22Rv1 (cell line): ENCODE results near the gene EAPP.

Experiments
- ZFX ChIP-seq: fragments of 450-650 bp; IDR thresholded peaks from 2 replicates; pipeline ENCODE4 v1.6.1; 2017; ENCODE audit warnings: antibody characterized with exemption, borderline replicate concordance
- TF ChIP-seq, protein P1 (sequence below): fragments of 450-650 bp; IDR thresholded peaks from 2 replicates; pipeline ENCODE4 v1.5.1; 2017; ENCODE audit warnings: mild to moderate bottlenecking

GRCh38 chr14:34496007-34496678 is 43.4 kb downstream of the EAPP start:
- TF ChIP-seq, protein P1, sequence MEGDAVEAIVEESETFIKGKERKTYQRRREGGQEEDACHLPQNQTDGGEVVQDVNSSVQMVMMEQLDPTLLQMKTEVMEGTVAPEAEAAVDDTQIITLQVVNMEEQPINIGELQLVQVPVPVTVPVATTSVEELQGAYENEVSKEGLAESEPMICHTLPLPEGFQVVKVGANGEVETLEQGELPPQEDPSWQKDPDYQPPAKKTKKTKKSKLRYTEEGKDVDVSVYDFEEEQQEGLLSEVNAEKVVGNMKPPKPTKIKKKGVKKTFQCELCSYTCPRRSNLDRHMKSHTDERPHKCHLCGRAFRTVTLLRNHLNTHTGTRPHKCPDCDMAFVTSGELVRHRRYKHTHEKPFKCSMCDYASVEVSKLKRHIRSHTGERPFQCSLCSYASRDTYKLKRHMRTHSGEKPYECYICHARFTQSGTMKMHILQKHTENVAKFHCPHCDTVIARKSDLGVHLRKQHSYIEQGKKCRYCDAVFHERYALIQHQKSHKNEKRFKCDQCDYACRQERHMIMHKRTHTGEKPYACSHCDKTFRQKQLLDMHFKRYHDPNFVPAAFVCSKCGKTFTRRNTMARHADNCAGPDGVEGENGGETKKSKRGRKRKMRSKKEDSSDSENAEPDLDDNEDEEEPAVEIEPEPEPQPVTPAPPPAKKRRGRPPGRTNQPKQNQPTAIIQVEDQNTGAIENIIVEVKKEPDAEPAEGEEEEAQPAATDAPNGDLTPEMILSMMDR = no peak
- TF ChIP-seq ZFX = no peak
